ENCODE measurements around the gene F7.

GRCh38 chr13:113114511-113115362, 9.1 kb downstream of the F7 start:
- TF ChIP-seq POLR2A (IDR thresholded peaks at IDR 0.05) (no peak), CTCF (IDR thresholded peaks at IDR 0.05) (no peak), POLR2AphosphoS5 (IDR thresholded peaks at IDR 0.05) (no peak)
